HG03159 (cell line): ENCODE measurements around the gene PDE4C.
"Not testable (repeated sequence)": the region's sequence is repeated elsewhere in the genome, so short reads cannot be mapped to it uniquely, and the experiment has no call there.

Experiments
- ATAC-seq: cut with Tn5 transposase; IDR thresholded peaks from one replicate; pipeline ENCODE4 v1.9.1; 2021; ENCODE audit warnings: mild to moderate bottlenecking, moderate library complexity; ENCODE audit not compliant: unreplicated experiment

PDE4C gene

DNA sequence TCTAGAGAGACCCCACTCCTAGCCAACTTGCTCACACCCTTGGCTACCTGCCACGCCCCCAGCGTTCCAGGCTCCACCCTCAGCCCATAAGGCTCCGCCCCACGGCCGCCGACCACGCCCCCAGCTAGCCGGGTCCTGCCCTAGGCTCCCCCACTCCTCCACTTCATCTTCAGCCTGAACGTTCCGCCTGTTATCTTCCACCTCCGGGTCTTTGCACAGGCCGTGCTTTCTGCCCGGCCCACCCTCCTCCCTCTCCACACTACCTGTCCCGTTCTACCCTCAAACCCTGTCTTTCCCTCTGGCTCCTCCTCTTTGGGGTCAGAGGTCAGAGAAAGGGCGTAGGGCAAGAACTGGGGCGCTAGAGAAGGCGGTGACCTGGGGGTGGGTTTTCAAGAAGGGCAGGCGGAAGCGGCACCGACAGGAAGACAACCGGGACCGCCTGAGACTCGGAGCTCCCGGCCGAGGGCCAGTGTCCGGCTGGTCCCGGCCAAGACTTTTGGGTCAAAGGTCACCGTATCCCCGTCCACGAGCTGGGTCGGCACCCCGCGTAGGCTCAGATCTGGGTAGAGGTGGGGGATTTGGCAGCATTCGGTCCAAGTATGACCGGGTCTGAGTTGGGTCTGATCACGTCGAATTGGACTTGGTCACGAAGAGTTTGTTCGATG lies 2.2 kb downstream of the PDE4C start:
- ATAC-seq = no peak

DNA sequence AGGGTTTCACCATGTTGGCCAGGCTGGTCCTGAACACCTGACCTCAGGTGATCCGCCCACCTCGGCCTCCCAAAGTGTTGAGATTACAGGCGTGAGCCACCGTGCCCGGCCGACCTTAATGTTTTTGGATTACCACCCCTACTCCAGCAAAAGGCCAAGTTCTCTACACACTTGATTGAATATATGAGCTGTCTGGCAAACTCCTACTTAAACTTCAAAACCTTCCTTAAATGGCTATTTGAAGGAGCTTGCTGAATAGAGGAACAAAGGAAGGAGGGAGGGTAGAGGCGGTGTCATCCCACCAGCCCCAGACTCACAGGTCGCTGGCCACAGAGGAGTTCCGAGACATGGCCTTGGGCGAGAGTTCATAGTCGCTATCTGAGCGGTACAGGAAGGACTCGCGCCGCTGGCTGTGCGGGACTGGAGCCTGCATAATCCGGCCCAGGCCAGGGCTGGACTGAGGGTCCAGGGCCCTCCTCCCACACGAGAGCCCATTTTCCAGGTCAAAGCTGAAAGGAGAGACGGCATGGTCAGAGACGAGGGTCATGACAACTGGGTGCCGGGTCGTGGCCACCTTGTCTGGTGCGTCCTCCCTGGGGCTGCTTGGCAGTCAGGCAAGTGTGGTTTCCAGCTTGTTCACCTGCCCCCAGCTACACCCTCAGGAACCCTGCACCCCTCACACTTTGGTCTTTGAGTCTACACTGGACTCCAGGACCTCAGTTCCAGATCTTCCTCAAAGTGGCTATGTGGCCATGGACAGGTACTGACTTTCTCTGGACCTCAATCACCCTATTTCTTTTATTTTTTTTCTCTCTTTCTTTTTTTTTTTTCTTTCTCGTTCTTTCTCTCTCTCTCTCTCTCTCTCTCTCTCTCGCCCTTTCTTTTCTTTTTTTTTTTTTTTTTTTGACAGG lies 4.2 kb downstream of the PDE4C start:
- no peak for ATAC-seq

DNA sequence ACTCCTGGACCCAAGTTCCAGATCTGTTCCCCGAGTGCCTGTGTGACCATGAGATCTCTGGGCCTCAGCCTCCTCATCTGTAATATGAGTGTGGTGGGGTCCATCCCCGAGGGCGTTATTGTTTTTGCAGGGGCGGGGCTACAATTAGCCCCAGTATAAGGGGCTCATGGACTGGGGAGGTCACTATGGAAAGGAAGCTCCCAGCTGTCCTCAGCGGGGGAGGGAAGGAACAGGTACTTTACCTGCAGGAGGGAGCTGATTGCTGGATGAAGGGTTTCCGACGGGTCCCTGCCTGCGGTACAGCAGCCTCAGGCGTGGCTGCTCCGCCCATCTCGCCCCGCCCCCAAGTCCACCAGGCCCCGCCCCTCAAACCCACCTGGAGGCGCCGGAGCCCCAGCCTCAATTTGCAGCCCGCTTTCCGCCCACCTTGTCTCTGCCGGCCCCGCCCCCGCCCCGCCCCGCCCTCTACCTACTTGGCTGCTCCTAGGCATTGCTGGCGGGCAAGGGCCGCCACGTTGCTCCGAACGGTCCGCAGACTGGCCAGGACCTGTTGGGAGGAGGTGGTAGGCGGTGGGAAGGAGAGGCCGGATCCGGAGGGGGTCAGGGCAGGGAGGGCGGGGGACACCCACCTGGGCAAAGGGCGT lies 5.5 kb downstream of the PDE4C start:
- ATAC-seq = no peak

DNA sequence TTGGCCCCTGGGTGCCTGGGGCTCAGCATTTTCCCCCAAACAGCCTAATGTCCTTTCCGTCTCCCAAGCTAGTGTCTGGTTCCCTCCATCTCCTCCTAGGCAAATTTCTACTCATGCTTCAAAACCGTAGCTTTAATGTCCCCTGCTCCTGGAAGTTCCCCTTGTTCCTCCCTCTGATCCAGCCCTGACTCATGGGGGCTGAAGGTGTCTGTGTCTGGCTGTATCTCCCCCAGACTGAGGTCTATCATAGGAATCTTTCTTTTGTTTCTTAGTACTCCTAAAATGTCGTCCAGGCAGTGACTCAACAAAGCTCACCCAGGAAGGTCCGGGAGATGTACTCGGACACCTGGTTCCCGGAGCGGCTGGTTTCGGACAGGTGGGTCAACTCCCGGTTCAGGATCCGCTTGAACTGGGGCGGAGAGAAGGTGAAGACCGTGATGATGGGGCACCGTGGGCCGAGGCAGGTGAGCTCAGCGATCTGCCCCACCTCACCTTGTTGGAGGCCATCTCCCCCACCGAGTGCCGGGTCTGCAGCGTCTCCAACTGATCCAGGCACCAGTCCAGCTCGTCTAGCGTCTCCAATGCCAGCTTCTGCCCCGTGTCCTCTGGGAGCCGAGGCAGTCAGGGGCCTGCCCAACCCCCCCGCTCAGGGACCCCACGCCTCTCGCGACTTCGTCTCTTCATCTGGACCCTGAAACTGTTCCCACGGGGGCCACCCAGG lies 6.2 kb downstream of the PDE4C start:
- ATAC-seq = no peak

DNA sequence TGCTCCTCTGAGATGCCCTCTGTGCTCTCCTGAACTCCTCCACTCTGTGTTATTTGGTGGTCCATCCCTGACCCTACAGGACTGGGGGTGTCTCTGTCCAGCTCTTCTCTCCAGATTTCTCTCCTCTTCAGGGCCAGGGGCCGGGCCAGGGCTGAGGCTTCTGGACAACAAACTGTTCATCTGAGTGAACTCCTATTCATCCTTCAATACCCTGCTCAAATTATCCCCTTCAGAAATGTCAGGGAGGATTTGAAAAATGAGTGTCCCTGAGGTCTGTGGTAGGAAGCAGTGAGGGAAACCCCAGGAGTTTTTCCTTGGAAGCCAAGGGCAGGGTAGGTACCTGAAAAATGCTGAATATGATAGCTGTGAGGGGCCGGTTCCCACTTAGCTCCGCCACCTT lies 7.6 kb downstream of the PDE4C start:
- no peak for ATAC-seq

GRCh38 chr19:18218159-18218558 lies 8.1 kb downstream of the PDE4C start:
- no peak for ATAC-seq

DNA sequence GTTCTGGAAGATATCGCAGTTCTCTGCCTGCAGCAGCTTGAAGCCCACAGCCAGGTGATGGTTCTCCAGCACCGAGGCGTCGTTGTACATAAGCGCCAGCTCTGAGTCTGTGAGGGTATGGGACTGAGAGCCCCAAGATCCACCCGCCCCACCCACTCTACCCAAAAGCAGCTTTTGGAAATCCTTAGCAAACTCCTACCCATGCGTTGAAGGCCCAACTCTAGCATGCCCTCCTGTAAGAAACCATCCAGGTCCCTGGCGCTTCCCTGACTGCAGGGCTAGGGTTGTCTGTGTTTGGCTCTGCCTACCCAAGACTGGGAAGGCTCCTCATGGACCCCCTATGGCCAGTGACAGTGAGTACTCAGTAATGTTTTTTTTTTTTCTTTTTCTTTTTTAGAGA lies 9.4 kb downstream of the PDE4C start:
- no peak for ATAC-seq

DNA sequence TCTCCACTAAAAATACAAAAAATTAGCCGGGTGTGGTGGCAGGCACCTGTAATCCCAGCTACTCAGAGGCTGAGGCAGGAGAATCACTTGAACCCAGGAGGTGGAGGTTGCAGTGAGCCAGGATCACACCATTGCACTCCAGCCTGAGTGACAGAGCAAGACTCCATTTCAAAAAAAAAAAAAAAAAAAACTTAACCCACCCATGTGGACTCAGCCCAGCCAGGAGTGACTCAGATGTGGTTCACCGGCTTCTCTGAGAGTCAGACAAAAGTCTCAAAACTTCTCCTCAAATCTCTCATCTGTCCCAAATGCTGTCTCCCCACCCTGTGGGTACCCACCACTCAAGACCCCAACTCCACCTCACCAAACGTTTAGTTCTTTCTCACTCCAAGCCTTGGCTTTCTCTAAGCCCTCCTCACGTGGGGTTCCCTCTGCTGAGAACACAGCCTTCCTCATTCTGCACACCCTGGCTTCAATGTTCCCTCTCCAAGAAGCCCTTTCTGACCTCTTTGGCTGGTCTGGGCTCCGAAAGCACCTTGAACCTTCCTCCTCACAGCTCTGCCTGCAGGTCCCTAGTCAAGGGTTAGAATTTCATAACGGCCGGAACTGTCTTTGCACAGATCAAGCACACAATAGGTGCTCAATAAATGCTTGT lies 11.3 kb downstream of the PDE4C start:
- no peak for ATAC-seq

DNA sequence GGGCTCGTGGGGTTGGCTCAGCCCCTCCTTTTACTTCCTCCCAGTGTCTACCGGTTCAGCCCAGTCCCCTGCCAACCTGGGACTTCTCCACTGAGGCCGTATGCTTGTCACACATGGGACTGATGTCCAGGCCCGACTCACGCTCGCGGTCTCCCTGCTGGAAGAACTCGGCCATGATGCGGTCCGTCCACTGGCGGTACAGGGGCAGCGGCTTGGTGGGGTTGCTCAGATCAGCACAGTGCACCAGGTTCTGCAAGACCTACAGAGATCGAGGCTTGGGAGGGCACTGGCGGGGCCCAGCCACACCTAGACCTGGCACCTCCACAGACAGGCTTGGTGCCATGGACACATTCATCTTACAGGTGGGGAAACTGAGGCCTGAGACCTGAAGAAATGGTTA lies 14.6 kb downstream of the PDE4C start:
- no peak for ATAC-seq

DNA sequence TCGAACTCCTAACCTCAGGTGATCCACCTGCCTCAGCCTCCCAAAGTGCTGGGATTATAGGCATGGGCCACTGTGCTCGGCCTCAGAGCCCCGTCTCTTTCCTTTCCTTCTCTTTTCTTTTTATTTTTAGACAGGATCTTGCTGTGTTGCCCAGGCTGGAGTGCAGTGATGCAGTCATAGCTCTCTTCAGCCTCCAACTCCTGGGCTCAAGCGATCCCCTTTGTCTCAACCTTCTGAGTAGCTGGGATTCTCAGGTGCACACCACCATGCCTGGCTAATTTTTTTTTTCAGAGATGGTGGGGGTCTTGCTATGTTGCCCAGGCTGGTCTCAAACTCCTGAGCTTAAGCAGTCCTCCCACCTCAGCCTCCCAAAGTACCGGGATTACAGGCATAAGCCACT lies 16.3 kb downstream of the PDE4C start:
- ATAC-seq = not testable (repeated sequence)

- no peak for ATAC-seq
Observed at GRCh38 chr19:18208098-18208951, 17.9 kb downstream of the PDE4C start.

- ATAC-seq = no peak
Observed at GRCh38 chr19:18206018-18206417, 20.2 kb downstream of the PDE4C start.

GRCh38 chr19:18205200-18205892 lies 20.9 kb downstream of the PDE4C start:
- ATAC-seq = no peak

GRCh38 chr19:18204394-18205199 lies 21.6 kb downstream of the PDE4C start:
- ATAC-seq = peak; percentile 6

- ATAC-seq = peak; percentile 87
Observed at GRCh38 chr19:18203863-18204393, 22.3 kb downstream of the PDE4C start, which contains the start of gene RAB3A. TSS of gene RAB3A (minus strand) at chr19:18204042. CDS start at chr19:18202740, 1,302 bp downstream.

DNA sequence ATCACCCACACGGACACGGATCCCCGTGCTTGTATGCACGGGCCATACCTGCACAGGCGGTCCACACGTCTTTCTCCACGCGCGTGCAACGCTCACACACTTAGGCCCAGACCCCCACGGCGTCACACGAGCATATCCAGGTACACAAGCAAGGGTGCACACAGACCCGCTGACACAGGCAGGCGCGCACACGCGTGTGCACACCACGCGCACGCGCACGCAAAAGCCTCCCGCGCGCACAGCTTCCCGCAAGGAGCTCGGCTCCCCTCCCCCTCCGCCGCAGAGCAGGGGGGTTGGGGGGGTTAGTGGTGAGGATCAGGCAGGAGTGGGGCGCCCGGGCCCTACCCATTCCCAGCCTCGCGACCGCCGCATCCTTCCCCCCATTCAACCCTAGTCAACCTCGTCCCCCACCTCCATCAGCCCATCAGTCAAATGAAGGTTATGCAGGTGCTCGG lies 22.8 kb downstream of the PDE4C start:
- ATAC-seq = no peak

GRCh38 chr19:18202778-18203407 lies 23.3 kb downstream of the PDE4C start:
- ATAC-seq = no peak
